SU-DHL-6 (cell line): ENCODE results near the gene CLUH.

Experiments
- EZH2phosphoT487 ChIP-seq: fragments of 200-600 bp; sonication (generic), shearing (Covaris generic); conservative IDR thresholded peaks from 2 replicates; pipeline ENCODE4 v1.6.1; 2018; ENCODE audit warnings: mild to moderate bottlenecking, antibody characterized with exemption, low read length, moderate library complexity, mixed read lengths
- TF ChIP-seq, protein P1 (sequence below): fragments of 200-600 bp; sonication (generic); IDR thresholded peaks from one replicate; pipeline ENCODE4 v1.5.1; 2017; ENCODE audit warnings: antibody characterized with exemption, mild to moderate bottlenecking, low read length, moderate library complexity; ENCODE audit not compliant: insufficient read depth, poor library complexity, severe bottlenecking

DNA sequence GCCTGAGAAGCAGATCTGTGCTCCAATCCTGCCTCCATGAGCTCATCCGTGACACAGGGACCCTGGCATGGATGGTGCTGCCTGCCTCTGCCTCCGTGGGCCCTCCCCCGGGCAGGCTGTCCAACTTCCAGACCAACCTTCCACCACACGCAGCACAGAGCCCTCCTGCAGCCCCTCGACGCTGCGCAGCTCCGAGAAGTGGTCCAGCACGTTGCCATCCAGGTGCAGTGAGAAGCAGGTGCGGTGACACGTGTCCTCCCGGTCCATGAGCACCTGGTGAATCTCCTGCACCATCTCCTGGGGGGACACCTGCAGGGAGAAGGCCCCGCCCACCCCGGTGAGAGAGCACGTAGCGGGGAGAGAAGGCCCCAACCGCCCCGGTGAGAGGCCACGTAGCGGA, 8.4 kb downstream of the CLUH start:
- TF ChIP-seq, protein P1, sequence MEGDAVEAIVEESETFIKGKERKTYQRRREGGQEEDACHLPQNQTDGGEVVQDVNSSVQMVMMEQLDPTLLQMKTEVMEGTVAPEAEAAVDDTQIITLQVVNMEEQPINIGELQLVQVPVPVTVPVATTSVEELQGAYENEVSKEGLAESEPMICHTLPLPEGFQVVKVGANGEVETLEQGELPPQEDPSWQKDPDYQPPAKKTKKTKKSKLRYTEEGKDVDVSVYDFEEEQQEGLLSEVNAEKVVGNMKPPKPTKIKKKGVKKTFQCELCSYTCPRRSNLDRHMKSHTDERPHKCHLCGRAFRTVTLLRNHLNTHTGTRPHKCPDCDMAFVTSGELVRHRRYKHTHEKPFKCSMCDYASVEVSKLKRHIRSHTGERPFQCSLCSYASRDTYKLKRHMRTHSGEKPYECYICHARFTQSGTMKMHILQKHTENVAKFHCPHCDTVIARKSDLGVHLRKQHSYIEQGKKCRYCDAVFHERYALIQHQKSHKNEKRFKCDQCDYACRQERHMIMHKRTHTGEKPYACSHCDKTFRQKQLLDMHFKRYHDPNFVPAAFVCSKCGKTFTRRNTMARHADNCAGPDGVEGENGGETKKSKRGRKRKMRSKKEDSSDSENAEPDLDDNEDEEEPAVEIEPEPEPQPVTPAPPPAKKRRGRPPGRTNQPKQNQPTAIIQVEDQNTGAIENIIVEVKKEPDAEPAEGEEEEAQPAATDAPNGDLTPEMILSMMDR: no peak
- TF ChIP-seq EZH2phosphoT487: no peak
